ENCODE data around the gene TMEM158. TPM values are rescaled to one million over a fixed set of nuclear protein-coding genes. Genes with fewer than 3 reads are reported as not detected.

The TMEM158 gene
- total RNA-seq, 1 donor from 2014 or later: 2.7 TPM

- no peak overlapping the region for H3K27ac ChIP-seq
- Mint-ChIP-seq H3K4me1 (peaks cover 5% of the 10 kb centered on the region), H3K36me3 (no peaks in the 10 kb centered on the region), H3K4me3 (no peak overlapping the region), H3K9me3 (no peaks in the 10 kb centered on the region), H3K27me3 (ENCODE audit: insufficient read depth, low read depth) (peaks cover 9% of the 10 kb centered on the region), H3K27ac (no peak overlapping the region)
- H3F3A ChIP-seq (ENCODE audit: low read depth): no peaks in the 10 kb centered on the region
- no peak overlapping the region for H2AFZ ChIP-seq (replicated peaks)
- no peaks in the 10 kb centered on the region for H3K9me3 ChIP-seq (ENCODE audit: low read depth)
- H3K36me3 ChIP-seq: no peaks in the 10 kb centered on the region
- DNase-seq (ENCODE audit: low spot score): no peak
- TF ChIP-seq EZH2 (IDR thresholded peaks at IDR 0.05): no peak
- TF ChIP-seq, protein P1, sequence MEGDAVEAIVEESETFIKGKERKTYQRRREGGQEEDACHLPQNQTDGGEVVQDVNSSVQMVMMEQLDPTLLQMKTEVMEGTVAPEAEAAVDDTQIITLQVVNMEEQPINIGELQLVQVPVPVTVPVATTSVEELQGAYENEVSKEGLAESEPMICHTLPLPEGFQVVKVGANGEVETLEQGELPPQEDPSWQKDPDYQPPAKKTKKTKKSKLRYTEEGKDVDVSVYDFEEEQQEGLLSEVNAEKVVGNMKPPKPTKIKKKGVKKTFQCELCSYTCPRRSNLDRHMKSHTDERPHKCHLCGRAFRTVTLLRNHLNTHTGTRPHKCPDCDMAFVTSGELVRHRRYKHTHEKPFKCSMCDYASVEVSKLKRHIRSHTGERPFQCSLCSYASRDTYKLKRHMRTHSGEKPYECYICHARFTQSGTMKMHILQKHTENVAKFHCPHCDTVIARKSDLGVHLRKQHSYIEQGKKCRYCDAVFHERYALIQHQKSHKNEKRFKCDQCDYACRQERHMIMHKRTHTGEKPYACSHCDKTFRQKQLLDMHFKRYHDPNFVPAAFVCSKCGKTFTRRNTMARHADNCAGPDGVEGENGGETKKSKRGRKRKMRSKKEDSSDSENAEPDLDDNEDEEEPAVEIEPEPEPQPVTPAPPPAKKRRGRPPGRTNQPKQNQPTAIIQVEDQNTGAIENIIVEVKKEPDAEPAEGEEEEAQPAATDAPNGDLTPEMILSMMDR (IDR thresholded peaks at IDR 0.05): no peak
- H3K9ac ChIP-seq: no peak overlapping the region
- no peak overlapping the region for H3K4me3 ChIP-seq
- peaks cover 4% of the 10 kb centered on the region for H3K4me1 ChIP-seq
- H3K79me2 ChIP-seq (ENCODE audit: low read depth): no peaks in the 10 kb centered on the region
- no peaks in the 10 kb centered on the region for H4K20me1 ChIP-seq (ENCODE audit: low read depth)
- H3K4me2 ChIP-seq: no peak overlapping the region
- H3K27me3 ChIP-seq: no peaks in the 10 kb centered on the region
These were observed 22.0 kb downstream of the TMEM158 start for GRCh38 chr3:45204136-45204535.

DNA sequence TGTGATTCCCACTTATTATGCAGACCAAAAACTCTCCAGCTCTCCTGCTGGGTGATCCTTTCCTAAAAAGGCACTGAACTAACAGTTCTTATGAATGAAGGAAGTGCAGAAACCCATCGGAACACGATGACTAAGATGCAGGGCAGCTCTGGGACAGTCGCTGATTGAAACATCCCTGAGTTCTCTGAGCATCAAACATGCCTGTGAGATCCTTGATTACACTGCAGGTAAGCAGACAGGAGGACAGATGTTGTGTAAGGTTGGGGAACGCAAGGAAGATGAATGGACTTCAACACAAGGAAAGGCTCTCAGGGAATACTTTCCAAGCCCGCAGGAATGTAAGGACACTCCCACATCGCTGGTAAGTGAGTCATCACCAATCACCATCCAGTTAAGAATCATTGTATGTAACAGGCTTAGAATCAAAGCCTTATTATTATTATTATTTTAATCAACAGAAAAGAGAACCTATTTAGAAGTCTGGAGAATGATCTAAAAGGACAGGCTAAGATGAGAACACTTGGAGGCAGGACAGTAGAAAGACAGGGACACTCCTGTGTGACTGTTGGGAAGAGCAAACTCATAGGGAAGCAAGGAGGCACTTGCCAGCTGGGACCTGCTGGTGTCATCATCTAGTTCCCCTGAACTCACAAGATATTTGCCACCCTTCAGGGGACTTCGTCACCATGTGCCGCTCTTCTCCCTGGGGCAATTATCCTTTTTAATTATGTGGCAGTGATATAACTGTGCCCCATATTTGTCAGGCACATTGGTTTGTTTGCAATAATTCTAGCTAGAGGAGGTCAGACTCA is 26.0 kb downstream of the TMEM158 start:
- Histone ChIP-seq H3K9ac (no peak overlapping the region), H3K4me3 (no peak overlapping the region), H3K9me3 (ENCODE audit: low read depth) (no peaks in the 10 kb centered on the region), H3F3A (ENCODE audit: low read depth) (no peaks in the 10 kb centered on the region), H3K27me3 (no peaks in the 10 kb centered on the region), H3K4me1 (peaks cover 4% of the 10 kb centered on the region), H3K27ac (no peak overlapping the region), H2AFZ (replicated peaks) (peak overlapping the region; percentile 86), H4K20me1 (ENCODE audit: low read depth) (no peaks in the 10 kb centered on the region), H3K4me2 (peak overlapping the region; percentile 12), H3K79me2 (ENCODE audit: low read depth) (no peaks in the 10 kb centered on the region), H3K36me3 (no peaks in the 10 kb centered on the region)
- no peak for DNase-seq (ENCODE audit: low spot score)
- no peak overlapping the region for H3K27ac Mint-ChIP-seq
- TF ChIP-seq EZH2 (IDR thresholded peaks at IDR 0.05) (no peak), EZH2phosphoT487 (IDR thresholded peaks at IDR 0.05) (no peak)
- TF ChIP-seq, protein P1 (IDR thresholded peaks at IDR 0.05): no peak
- no peaks in the 10 kb centered on the region for H3K36me3 Mint-ChIP-seq
- H3K4me3 Mint-ChIP-seq: no peak overlapping the region
- no peaks in the 10 kb centered on the region for H3K9me3 Mint-ChIP-seq
- peaks cover 5% of the 10 kb centered on the region for H3K4me1 Mint-ChIP-seq
- H3K27me3 Mint-ChIP-seq (ENCODE audit: insufficient read depth, low read depth): peaks cover 6% of the 10 kb centered on the region

GRCh38 chr3:45198264-45199260 is 27.5 kb downstream of the TMEM158 start:
- Histone ChIP-seq H3K4me1 (peaks cover 4% of the 10 kb centered on the region), H3K9me3 (ENCODE audit: low read depth) (no peaks in the 10 kb centered on the region), H3K9ac (no peak overlapping the region), H4K20me1 (ENCODE audit: low read depth) (no peaks in the 10 kb centered on the region), H3K27ac (no peak overlapping the region), H3K79me2 (ENCODE audit: low read depth) (no peaks in the 10 kb centered on the region), H3K4me3 (no peak overlapping the region), H3K36me3 (no peaks in the 10 kb centered on the region), H3F3A (ENCODE audit: low read depth) (no peaks in the 10 kb centered on the region), H3K27me3 (no peaks in the 10 kb centered on the region), H3K4me2 (no peak overlapping the region), H2AFZ (replicated peaks) (no peak overlapping the region)
- H3K27ac Mint-ChIP-seq: no peak overlapping the region
- H3K27me3 Mint-ChIP-seq (ENCODE audit: insufficient read depth, low read depth): peaks cover 5% of the 10 kb centered on the region
- no peaks in the 10 kb centered on the region for H3K9me3 Mint-ChIP-seq
- H3K4me3 Mint-ChIP-seq: no peak overlapping the region
- peaks cover 5% of the 10 kb centered on the region for H3K4me1 Mint-ChIP-seq
- no peaks in the 10 kb centered on the region for H3K36me3 Mint-ChIP-seq
- TF ChIP-seq, protein P1 (IDR thresholded peaks at IDR 0.05): no peak
- TF ChIP-seq EZH2 (IDR thresholded peaks at IDR 0.05): no peak
- no peak for TF ChIP-seq EZH2phosphoT487 (IDR thresholded peaks at IDR 0.05)
- DNase-seq (ENCODE audit: low spot score): no peak
